HT1080 (cell line): ENCODE results near the gene MRPS10. TPM values are rescaled to one million over a fixed set of nuclear protein-coding genes. Genes with fewer than 3 reads are reported as not detected.
"Not testable (repeated sequence)": the region's sequence is repeated elsewhere in the genome, so short reads cannot be mapped to it uniquely, and the experiment has no call there.

Experiments used
- DNase-seq: peaks from one replicate; pipeline ENCODE4 v3.0.0-alpha.2; 2015; ENCODE audit warnings: low read depth
- total RNA-seq: library from RNA; depleted of rRNA; stranded (reverse); fragments of >200 nt; shearing (Covaris generic); gene quantifications from 2 replicates; pipeline ENCODE4 v1.2.3, GENCODE V29; 2014

Gene MRPS10
- total RNA-seq, 1 experiment from 2014 or later, result 76.1 TPM

DNA sequence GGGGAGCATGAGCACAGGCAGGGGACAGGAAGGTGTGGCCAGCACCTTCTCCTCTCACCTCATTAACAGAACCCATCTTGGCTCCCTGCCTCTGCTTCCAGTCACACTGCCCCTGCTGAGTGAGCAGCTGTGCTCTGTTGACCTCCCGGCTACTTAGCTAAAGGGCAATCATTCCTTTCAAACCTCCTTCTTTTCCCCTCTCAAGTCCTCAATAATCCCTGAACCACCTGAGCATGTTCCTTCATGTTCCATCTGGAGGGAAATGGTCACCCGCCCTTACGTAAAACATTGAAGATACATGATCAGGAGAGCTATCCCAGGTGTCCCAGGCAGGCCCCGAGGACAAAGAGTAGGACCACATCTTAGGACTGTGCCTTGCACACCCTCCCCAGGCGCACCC, 21.7 kb upstream of the MRPS10 start:
- no peak for DNase-seq

DNA sequence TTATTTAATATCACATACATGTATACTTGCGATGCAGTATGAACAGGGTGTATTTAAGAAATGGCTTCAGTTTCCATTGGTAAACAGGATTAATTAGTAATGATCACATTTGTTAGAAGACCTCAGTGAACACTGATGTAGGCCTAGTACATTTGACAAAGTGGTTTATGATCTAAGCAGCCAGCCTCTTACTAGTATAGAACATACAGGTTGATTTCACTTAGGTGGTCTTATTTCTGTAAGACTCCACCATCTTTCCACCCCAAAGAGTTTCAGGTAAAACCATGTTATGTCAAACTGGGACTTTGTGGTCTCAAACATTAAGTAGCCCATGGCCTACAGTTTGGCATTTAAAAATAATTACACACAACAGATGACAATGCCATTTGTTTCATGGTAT, 20.2 kb upstream of the MRPS10 start:
- DNase-seq, result no peak

DNA sequence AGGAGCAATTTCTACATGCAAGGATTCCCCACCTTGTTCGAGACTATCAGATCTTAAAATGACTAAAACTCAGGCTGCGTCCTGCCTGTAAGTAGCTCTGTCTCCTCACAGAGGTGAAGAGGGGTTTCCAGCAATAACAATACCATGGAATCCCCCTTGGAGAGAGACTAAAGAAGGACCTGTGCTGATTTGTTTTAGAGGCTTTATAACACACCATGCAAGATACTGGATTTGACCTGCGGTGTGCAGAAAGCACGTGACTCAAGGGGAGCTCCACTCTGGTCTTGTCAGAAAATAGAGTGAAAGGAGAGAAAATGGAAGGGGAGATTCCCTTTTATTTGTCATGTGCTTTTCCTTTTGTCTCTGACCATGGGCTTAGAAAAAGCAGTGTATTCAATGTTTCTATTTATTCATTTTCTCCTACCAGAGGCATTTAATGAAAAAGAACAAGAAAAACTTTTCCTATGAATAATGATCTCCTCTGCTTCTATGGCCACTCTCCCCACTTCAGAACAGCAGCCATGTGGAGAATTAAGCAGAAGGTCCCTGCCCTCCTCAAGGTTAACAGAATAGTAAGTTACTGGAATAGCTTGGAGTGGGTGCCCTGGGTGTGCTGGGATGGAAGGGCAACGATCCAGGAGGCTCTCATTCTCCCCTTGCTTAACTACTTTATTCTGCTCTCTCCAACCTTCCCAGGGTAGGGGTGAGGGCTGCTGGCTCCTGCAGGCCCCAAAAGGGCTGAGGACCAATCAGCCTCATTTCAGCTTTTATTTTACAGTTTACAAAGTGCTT, 19.2 kb upstream of the MRPS10 start:
- no peak for DNase-seq

DNA sequence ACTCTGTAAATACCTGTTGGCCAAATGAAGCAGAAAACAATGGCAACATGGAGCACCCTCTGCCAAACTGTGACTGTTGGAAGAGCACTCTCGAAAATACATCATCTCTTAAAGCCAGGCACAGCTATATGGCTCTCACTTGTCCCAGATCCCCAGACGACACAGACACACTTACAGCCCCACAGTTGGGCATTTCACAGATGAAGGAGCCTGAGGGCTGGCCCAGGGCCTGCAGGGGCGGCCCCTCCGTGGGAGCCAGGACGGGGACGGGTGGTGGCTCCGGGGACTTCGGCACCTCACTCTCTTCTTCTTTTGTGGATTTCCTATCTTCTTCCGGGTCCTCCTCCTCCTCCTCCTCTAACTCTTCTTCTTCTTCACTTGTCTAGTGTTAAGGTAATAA, 18.4 kb upstream of the MRPS10 start:
- no peak for DNase-seq

DNA sequence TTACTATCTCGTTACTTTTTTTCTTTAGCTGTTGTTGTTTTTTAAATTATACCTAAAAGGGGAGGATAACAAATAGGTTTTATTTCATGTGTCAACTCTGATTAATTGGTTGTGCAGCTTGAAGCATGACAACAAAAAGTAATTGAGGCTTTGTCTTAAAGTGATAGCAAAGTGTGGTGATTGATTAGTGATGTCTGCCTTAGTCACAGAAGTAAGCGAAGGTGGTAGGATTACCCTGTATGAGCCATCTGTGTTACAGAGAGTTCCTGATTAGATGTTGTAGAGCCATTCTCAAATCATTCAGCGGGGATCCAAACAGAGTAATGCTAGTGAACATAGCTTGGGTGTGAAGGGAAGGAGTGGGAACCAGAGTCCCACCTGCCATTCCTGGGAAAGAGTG, 14.4 kb upstream of the MRPS10 start:
- DNase-seq, result no peak

DNA sequence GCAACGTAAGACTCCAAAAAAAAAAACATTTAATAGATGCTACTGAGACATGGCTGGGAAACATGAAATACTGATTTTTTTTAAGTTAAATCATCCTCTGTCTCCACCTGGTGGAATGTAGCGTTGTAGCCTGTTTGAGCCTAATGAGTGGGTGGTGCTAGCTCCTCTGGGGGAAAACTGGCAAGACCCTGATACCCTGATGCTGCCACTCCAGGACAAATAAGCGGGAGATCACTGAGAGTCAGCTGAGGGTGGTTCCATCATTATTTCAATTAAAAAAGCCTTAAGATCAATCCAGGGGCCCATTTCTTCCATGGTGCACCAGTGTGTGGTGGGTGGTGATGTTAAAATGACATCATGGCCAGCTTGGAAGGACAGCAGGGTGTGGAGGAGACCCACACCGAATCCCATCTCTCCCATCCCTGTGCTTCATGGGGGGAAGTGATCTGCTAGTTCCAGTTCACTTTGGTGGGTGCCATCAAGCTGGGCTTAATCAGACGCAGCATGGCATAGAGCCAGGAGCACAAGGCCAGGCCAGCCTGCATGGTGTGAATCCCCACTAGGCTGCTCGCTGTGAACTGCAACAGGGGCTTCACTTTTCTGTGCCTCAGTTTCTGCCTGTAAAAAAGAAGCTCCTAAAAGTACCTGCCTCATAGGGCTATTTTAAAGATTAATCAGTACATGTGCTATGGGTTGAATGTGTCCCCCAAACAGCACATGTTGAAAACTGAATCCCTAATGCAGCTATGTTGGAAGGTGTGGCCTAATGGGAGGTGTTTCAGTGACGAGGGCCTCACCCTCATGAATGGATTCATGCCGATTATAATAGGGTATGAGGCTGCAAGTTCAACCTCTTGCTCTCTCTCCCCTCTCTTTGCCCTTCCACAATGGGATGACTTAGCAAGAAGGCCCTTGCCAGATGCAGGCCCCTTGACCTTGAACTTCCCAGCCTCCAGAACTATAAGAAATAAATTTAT, 13.0 kb upstream of the MRPS10 start:
- DNase-seq, result peak; percentile 53

DNA sequence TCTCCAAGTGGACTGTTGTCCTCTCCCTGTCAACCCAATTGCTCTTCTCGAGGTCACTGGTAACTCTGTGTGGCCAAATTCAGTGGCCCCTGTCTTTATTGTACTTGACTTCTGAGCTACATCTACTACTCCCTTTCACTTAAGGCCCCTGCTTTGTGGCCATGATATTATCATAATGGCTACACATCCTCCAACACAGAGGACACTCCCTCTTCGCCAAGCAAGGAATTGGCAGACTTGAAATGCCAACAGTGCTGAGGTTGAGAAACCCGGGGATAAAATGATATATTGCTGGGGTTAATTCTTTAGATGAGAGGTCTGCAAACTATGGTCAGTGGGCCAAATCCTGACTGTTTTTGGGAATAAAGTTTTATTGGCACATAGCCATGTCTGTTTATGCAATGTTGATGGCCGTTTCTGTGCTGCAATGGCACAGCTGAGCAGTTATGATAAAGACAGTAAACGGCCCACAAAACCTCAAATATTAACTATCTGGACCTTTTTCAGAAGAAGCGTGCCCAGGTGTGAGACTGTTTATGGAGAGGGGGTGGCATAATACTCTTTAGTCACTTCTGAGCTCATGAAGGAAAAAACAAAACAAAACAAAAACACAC, 12.0 kb upstream of the MRPS10 start:
- DNase-seq, result no peak

DNA sequence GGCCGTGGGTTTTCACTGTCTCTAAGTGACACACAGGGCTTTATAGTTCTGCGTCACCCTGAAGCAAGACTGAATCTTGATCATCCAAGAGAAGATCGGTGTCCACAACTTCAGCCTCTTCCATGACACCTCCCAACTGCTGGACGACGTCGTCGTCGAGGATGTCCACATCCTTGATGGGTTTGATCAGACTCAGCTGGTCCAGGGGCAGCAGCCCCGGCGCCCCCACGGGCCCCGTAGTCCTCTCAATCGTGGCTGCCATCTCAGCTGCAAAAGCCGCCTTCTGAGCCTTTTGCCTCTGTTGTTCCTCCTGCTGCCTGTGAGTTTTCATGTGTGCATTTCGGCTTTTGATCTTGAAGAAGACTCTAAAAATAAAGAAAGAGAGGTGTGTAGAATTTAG, 10.6 kb upstream of the MRPS10 start:
- no peak for DNase-seq

DNA sequence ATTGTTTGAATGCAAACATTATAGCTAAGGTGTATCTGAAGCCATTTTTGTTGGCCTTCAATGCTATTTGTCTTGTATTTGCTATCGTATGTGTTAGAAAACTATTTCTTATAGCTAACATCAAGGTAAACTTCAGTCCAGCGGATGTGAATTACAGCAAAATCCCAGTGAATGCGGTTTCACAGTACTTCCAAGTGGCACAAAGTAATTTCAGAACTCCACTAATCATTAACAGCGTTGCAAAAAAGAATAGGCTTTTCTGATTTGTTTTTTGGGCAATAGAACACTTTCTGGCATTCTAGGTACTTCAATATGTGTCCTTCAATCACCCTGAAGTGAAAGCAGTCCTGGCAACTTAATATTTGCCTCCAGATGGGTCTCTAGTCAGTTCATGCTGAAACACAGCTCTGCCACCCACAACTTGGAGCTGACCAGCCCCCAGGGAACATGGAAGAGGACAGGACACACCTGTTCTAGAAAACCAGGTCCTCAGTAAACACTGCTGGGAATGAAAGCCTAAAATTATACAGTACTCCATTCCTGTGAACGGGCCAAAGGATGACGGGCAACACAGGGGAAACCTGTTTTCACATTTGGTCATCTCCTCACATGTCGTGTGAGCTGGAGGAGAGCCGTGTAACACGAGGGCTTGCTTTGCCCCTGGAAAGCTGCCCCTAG, 9.7 kb upstream of the MRPS10 start:
- no peak for DNase-seq

DNA sequence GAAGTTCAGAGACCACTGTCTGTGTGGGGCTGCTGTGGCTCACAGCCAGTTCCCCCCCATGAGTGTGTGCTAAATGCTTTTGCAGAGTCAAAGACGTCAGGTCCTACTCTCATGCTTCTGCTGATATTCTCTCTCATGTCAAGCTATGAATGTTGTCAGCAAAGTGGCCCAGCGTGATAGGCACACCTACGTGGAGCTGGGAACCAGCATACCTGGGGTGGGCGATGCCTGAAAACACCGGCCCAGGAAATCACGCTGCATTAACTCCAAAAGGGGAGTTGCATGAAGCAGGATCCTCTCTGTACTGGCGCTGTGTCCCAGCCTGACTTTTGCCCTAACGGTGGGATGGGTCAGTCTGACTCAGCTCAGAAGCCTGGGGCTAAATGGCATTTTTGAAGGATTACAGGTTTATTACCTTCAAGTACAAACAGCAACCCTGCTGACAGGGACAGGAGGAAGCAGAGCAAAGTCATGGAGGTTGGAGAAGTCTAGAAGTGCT, 9.0 kb upstream of the MRPS10 start:
- peak; percentile 92 for DNase-seq

DNA sequence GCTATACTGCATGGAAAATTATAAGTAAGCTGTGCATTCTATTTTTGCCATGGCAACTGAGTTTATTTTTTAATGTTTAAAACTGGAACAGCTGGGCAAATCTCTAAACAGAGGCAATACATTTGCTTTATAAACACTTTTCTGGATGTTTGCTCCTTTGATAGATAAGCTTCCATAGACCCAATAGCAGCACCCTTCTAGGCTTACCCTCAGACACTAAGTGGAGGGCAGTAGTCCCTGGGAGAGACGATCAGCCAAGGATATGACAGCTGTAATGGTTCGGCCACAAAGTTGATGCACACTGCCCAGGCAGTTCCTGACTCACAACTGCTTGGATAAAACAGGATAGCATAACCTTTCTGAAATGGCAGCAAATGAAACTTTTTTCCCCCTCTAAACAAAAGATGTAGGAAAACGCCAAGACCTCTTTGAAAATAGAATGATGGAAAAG, 8.5 kb upstream of the MRPS10 start:
- DNase-seq, result peak; percentile 83

DNA sequence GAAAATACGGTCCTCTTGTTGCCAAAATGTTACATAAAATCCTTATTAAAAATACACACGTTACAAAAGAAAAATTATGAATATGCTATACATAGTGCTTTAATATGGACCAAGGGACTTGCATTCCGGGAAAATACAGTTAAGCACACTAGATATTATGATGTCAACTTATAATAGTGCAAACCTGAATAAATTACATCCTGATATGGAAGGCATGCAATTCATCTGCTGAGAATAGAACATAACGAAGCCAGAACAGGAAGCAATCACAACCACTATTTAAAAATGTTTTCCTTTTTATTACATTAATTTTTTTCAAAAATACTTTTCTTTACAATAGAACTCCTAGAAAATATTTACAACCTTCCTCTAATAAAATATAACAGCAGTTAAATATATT, 7.8 kb upstream of the MRPS10 start:
- no peak for DNase-seq

DNA sequence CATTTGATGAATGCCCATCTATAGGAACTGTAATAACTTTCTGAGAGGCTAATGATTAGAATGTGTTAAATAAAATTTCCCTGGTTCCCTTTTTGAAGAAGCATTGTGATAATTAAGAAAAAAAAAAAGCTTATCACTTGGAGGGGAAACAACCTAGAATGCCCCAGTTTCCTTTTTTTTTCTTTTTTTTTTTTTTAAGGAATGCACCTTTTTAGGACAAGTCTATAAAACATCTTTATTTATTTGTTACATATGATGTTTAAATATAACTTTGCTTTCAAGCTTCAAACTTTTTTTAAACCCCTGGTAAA, 7.3 kb upstream of the MRPS10 start:
- DNase-seq, result no peak

DNA sequence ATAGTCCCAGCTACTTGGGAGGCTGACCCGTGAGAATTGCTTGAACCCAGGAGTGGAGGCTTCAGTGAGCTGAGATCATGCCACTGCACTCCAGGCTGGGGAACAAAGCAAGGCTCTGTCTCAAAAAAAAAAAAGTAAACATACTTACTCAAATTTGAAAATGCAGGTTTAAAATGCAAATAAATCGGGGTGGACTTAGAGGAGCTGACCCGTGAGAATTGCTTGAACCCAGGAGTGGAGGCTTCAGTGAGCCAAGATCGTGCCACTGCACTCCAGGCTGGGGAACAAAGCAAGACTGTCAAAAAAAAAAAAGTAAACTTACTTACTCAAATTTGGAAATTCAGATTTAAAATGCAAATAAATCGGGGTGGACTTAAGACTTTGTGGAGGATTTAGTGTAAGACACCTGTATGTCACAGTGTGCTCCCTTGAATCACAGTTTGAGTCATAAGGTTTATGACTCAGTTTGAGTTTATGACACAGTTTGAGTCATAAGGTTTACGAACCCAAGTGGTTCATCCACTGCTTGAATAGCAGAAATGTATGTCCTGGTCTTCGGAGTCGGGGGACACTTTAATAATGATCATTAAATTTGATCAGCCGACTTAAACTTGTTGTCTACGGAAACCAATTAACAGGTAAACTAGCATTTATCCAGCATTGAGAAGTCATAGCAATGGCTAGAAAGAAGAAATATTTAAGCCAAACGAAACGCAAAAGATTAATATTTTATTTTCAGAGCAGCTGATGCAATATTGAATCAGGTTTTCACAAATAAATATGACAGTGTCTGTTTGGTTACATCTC, 6.8 kb upstream of the MRPS10 start:
- peak; percentile 94 for DNase-seq

DNA sequence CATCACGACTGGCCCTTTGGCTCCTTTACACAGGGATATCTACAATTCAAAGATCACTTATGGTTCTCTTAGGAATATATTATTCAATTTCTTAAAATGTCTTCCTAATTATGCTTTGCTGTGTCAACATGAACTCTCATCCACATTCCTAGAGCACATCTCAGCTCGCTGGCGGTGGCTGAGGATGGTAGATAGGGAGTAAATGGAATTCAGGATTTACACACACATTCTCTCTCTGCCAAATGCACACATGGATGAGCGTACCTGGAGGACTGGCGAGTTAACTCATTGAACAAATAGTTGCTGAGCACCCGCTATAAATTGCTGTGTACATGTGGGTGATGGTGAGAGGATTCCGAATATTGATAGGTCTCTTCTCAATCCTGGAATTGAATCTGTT, 4.8 kb upstream of the MRPS10 start:
- DNase-seq, result no peak

DNA sequence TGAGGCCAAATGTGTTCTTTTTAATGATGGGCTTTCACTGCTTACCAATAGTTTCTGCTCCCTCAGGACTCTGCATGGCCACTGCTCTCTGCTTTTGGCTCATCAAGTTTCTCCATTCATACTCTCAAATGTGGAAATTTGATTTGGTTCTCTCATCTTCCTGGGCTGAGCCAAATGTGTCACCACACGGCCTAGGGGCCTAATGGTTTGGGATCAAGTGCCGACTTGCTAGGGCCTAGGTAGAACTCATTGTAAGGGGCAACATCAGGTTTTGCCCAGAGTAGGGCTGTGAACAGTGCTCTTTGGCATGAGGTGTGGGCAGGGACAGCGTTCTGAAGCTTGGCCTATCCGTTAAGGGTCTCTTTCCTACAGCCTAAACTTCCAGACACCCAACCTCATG, 3.9 kb upstream of the MRPS10 start:
- no peak for DNase-seq

DNA sequence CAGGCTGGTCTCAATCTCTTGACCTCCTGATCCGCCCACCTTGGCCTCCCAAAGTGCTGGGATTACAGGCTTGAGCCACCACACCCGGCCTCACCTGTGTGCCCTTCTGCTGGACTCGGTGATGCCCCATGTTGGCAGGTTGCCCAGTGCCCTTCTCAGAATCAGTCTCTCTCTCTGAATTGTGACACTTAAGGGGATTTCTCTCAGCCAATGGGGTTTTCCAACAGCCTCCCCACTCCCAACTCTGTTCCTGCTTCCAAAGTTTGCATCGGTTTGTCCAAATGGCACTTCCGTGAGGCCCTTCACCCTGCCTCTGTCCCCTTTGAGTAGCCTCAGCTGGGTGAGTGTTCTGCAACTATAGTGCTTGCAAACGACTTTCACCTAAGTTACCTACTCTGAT, 3.1 kb upstream of the MRPS10 start:
- DNase-seq, result no peak

DNA sequence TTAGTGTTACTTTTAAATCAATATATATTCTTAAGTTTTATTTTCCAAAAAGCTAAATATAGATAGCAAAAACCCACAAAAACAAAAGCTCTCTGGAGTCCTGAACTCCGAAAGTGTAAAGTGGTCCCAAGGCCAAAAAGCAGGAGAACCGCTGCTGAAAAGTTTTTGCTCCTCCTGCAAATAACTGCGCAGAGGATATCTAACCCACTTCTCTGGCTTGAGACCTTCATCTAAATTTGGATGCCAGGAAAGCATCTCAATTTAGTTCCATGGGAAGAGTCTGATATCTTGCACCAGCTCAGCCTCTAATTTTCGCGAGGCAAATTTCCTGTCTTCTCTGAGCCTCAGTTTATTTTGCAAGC, 523 bp downstream of the MRPS10 start:
- DNase-seq, result no peak

DNA sequence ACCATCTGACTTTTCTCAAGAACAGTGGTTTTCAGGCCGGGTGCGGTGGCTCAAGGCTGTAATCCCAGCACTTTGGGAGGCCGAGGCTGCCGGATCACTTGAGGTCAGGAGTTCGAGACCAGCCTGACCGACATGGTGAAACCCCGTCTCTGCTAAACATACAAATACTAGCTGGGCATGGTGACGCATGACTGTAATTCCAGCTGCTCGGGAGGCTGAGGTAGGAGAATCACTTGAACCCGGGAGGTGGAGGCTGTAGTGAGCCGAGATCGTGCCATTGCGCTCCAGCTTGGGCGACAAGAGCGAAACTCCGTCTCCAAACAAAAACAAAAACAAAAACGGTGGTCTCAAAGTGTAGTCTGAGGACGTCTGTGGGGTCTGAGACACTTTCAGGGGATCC, 1.2 kb downstream of the MRPS10 start:
- DNase-seq, result not testable (repeated sequence)

DNA sequence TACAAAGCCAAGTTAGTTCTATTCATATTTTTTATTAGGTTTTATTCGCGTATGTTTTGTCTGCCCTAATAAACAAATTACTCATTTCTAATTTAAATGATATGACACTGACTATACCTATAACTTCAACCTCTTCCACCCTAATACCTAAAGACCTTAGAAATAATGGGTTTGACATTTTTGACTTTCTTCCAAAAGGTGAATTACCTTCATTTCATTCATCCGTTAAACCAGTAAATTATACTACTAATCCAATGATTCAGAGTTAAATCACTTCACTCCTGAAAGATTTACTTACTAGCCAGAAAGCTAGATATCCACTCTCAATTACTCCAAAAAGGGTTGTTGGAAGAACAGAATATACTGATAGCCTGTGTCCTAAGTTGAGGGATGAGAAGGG, 5.2 kb downstream of the MRPS10 start:
- no peak for DNase-seq

DNA sequence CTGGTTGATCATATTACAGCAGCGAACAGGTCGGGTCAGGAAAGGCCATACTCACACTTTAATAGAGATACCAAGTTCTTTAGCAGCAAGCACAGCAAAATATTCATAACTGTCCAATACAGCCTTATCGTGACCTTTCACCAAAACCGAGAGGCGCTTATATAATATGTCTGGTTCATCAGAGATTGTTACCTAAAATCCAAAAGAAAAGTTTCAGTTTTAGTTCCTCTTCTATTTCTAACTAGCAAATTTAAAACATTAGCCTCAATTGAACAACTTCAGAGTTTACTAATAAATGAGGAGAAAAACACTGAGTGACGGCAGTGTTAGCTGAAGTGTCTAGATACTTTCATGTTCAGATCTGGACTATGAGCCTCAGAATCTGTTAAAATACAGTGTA, 5.9 kb downstream of the MRPS10 start:
- no peak for DNase-seq
